Measurements from ENCODE around the gene UCN. TPM values are rescaled to one million over a fixed set of nuclear protein-coding genes. Genes with fewer than 3 reads are reported as not detected.

UCN gene
- polyA plus RNA-seq, 1 donor (not counting 4 experiments of a cell fraction or from before 2014, with no cell fraction given): 0.10 TPM

GRCh38 chr2:27280826-27281225, 27.4 kb downstream of the UCN start:
- Histone ChIP-seq H3K4me1 (ENCODE audit: control insufficient read depth, extremely low read depth, insufficient read depth, low read length) (no peaks in the 10 kb centered on the region), H3K9me1 (ENCODE audit: control insufficient read depth, extremely low read depth, insufficient read depth, low read length) (no peaks in the 10 kb centered on the region), H3K4me2 (ENCODE audit: control insufficient read depth, extremely low read depth, insufficient read depth, low read depth, low read length) (no peak overlapping the region), H4K20me1 (ENCODE audit: control insufficient read depth, extremely low read depth, insufficient read depth, low read length) (no peaks in the 10 kb centered on the region), H3K4me3 (ENCODE audit: control insufficient read depth in 2 of 3, extremely low read depth in 1 of 3, insufficient read depth in 2 of 3, low read depth in 1 of 3, low read length in 3 of 3) (no peak overlapping the region), H3K27me3 (ENCODE audit: control insufficient read depth, extremely low read depth, insufficient read depth, low read length) (peaks cover 16% of the 10 kb centered on the region), H3K79me2 (ENCODE audit: control insufficient read depth, insufficient read depth, low read length) (no peaks in the 10 kb centered on the region), H3K36me3 (ENCODE audit: control insufficient read depth in 2 of 2, extremely low read depth in 1 of 2, insufficient read depth in 2 of 2, low read length in 2 of 2) (no peaks in the 10 kb centered on the region), H3K9me3 (ENCODE audit: control insufficient read depth, low read depth, low read length) (no peaks in the 10 kb centered on the region), H3K27ac (ENCODE audit: control insufficient read depth, insufficient read depth, low read length) (no peak overlapping the region), H3K9ac (ENCODE audit: control insufficient read depth, extremely low read depth, insufficient read depth, low read length) (no peak overlapping the region), H2AFZ (ENCODE audit: control insufficient read depth, low read length) (no peak overlapping the region)
- dilution Hi-C loops (cut with MboI; ENCODE audit: extremely low pct_ligation_motif_present, low sequenced_read_pairs): no loop called here
- DNase-seq (ENCODE audit: low read depth, low spot score) (no peak), FAIRE-seq (no peak)
- no peak for TF ChIP-seq EZH2 (IDR thresholded peaks at IDR 0.05; ENCODE audit: low read length)
- TF ChIP-seq CTCF (optimal IDR thresholded peaks at IDR 0.05 in 1 of 3, IDR thresholded peaks at IDR 0.05 in 1 of 3, conservative IDR thresholded peaks at IDR 0.05 in 1 of 3; ENCODE audit: extremely low read depth in 1 of 3, insufficient read depth in 2 of 3, low read length in 3 of 3): no peak

GRCh38 chr2:27278010-27278409, 30.2 kb downstream of the UCN start:
- Histone ChIP-seq H3K4me1 (ENCODE audit: control insufficient read depth, extremely low read depth, insufficient read depth, low read length) (no peaks in the 10 kb centered on the region), H3K4me2 (ENCODE audit: control insufficient read depth, extremely low read depth, insufficient read depth, low read depth, low read length) (no peak overlapping the region), H3K27me3 (ENCODE audit: control insufficient read depth, extremely low read depth, insufficient read depth, low read length) (peaks cover 13% of the 10 kb centered on the region), H3K9me3 (ENCODE audit: control insufficient read depth, low read depth, low read length) (no peaks in the 10 kb centered on the region), H2AFZ (ENCODE audit: control insufficient read depth, low read length) (no peak overlapping the region), H3K4me3 (ENCODE audit: control insufficient read depth in 2 of 3, extremely low read depth in 1 of 3, insufficient read depth in 2 of 3, low read depth in 1 of 3, low read length in 3 of 3) (no peak overlapping the region), H3K27ac (ENCODE audit: control insufficient read depth, insufficient read depth, low read length) (no peak overlapping the region), H3K9me1 (ENCODE audit: control insufficient read depth, extremely low read depth, insufficient read depth, low read length) (no peaks in the 10 kb centered on the region), H3K79me2 (ENCODE audit: control insufficient read depth, insufficient read depth, low read length) (no peaks in the 10 kb centered on the region), H4K20me1 (ENCODE audit: control insufficient read depth, extremely low read depth, insufficient read depth, low read length) (no peaks in the 10 kb centered on the region), H3K36me3 (ENCODE audit: control insufficient read depth in 2 of 2, extremely low read depth in 1 of 2, insufficient read depth in 2 of 2, low read length in 2 of 2) (no peaks in the 10 kb centered on the region), H3K9ac (ENCODE audit: control insufficient read depth, extremely low read depth, insufficient read depth, low read length) (no peak overlapping the region)
- DNase-seq (ENCODE audit: low read depth, low spot score) (no peak), FAIRE-seq (no peak)
- dilution Hi-C loops (cut with MboI; ENCODE audit: extremely low pct_ligation_motif_present, low sequenced_read_pairs): no loop called here
- TF ChIP-seq EZH2 (IDR thresholded peaks at IDR 0.05; ENCODE audit: low read length) (no peak), CTCF (optimal IDR thresholded peaks at IDR 0.05 in 1 of 3, IDR thresholded peaks at IDR 0.05 in 1 of 3, conservative IDR thresholded peaks at IDR 0.05 in 1 of 3; ENCODE audit: extremely low read depth in 1 of 3, insufficient read depth in 2 of 3, low read length in 3 of 3) (no peak)

All from keratinocyte (primary cell).